ENCODE results near the gene CHRNB2. TPM values are rescaled to one million over a fixed set of nuclear protein-coding genes. Genes with fewer than 3 reads are reported as not detected.

The CHRNB2 gene
- total and polyA plus RNA-seq, 9 of the 15 experiments (the other 6 are each of a cell fraction or from before 2014, with no cell fraction given), result 0.01 TPM; not detected in 8

- no peak for TF ChIP-seq ZNF384 (IDR thresholded peaks at IDR 0.05; ENCODE audit: low read depth, low read length)
- TF ChIP-seq NCOA1 (IDR thresholded peaks at IDR 0.05; ENCODE audit: low read depth), result no peak
- TF ChIP-seq KLF6 (CRISPR knock-in tag; IDR thresholded peaks at IDR 0.05; ENCODE audit: borderline replicate concordance), result no peak
- no peak for TF ChIP-seq NCOA4 (IDR thresholded peaks at IDR 0.05; ENCODE audit: partially characterized antibody)
- no peak for TF ChIP-seq TFAP4 (CRISPR knock-in tag; IDR thresholded peaks at IDR 0.05; ENCODE audit: borderline replicate concordance)
- no peak for TF ChIP-seq SP2 (IDR thresholded peaks at IDR 0.05; ENCODE audit: extremely low read depth, low read depth, low read length, poor library complexity, severe bottlenecking)
- no peak for TF ChIP-seq BRF2 (IDR thresholded peaks at IDR 0.05; ENCODE audit: borderline replicate concordance, insufficient read depth, insufficient read length)
- TF ChIP-seq ZNF146 (CRISPR knock-in tag; IDR thresholded peaks at IDR 0.05; ENCODE audit: unreplicated experiment), result no peak
Measured at GRCh38 chr1:154586231-154586630, 18.7 kb downstream of the CHRNB2 start (continued).

GRCh38 chr1:154586641-154587040 lies 19.1 kb downstream of the CHRNB2 start:
- Histone ChIP-seq H3K79me2 (ENCODE audit: control insufficient read depth, insufficient read depth, low read length) (no peaks in the 10 kb centered on the region), H3K9me1 (ENCODE audit: control insufficient read depth, insufficient read depth, low read length) (peaks cover 3% of the 10 kb centered on the region), H3K9ac (ENCODE audit: insufficient read depth in 1 of 2, low read depth in 2 of 2, low read length in 2 of 2) (no peak overlapping the region), H3K4me2 (ENCODE audit: insufficient read depth, low read length) (no peak overlapping the region), H4K20me1 (replicated peaks; ENCODE audit: control insufficient read depth, insufficient read depth, low read length) (no peaks in the 10 kb centered on the region; the same call in 1 of the 2 replicates), H3K4me3 (no peak overlapping the region), H3K9me3 (replicated peaks; ENCODE audit: control insufficient read depth, insufficient read depth, low read depth, low read length) (no peaks in the 10 kb centered on the region), H3K4me1 (replicated peaks in 1 of 2; ENCODE audit: control insufficient read depth in 2 of 2, insufficient read depth in 2 of 2, low read length in 2 of 2) (peaks cover 0 to 4% of the 10 kb centered on the region in 2 experiments; a peak in 1 of 5 replicates), H3K27me3 (ENCODE audit: control insufficient read depth in 2 of 2, insufficient read depth in 2 of 2, low read length in 2 of 2) (no peaks in the 10 kb centered on the region), H3K27ac (ENCODE audit: extremely low read depth, low read depth, low read length) (no peak overlapping the region), H2AFZ (ENCODE audit: low read depth, low read length) (no peak overlapping the region), H3K36me3 (ENCODE audit: control insufficient read depth, insufficient read depth, low read length) (peaks cover 100% of the 10 kb centered on the region)
- DNase-seq (ENCODE audit: extremely low read depth in 1 of 4, low spot score in 3 of 4) (no peak), FAIRE-seq (no peak), ATAC-seq (no peak)
- intact Hi-C loops (cut with micrococcal nuclease) (no loop called here), in situ Hi-C loops (cut with MboI) (no loop called here)
- WGBS (ENCODE audit: insufficient coverage, low coverage, missing lambda C conversion rate), result 94% methylated on average over 6 of the region's 6 CpGs
- no peak for TF ChIP-seq MTA1 (IDR thresholded peaks at IDR 0.05; ENCODE audit: borderline replicate concordance)
- TF ChIP-seq ZNF639 (CRISPR knock-in tag; conservative IDR thresholded peaks at IDR 0.05 in 1 of 2, IDR thresholded peaks at IDR 0.05 in 1 of 2), result no peak
- no peak for TF ChIP-seq NR3C1 (CRISPR knock-in tag; IDR thresholded peaks at IDR 0.05)
- no peak for TF ChIP-seq HMBOX1 (IDR thresholded peaks at IDR 0.05)
- no peak for TF ChIP-seq GATA2 (CRISPR knock-in tag; IDR thresholded peaks at IDR 0.05)
- TF ChIP-seq HNRNPL (IDR thresholded peaks at IDR 0.05; ENCODE audit: low read depth, low read length), result no peak
- TF ChIP-seq PHF21A (IDR thresholded peaks at IDR 0.05; ENCODE audit: borderline replicate concordance, low read depth), result no peak
- TF ChIP-seq HMGN3 (IDR thresholded peaks at IDR 0.05; ENCODE audit: borderline replicate concordance, extremely low read depth, insufficient read length, low read depth, low read length), result no peak
- ChIA-PET CTCF (ENCODE audit: low intra/inter-chr PET ratio) (no interaction called here), POLR2A (no interaction called here)
- no TSS peak for BruUV-seq (replicated peaks)
